ENCODE measurements around the gene ASCC1. TPM values are rescaled to one million over a fixed set of nuclear protein-coding genes. Genes with fewer than 3 reads are reported as not detected.

The ASCC1 gene
- 45.2 TPM for polyA plus RNA-seq (ENCODE audit: insufficient read length)
- long read RNA-seq, donor 1, partial matches to known transcripts = 123 of 261 reads
- long read RNA-seq, donor 1, other reads (novel, unspliced or antisense) = 135 of 261 reads
- long read RNA-seq, donor 2, partial matches to known transcripts = 178 of 344 reads
- long read RNA-seq, donor 2, other reads (novel, unspliced or antisense) = 162 of 344 reads
- long read RNA-seq, donor 3, transcript ASCC1-202 (10 exons, 2,002 nt) = major isoform, 8 of 183 reads
- long read RNA-seq, donor 3, partial matches to known transcripts = 74 of 183 reads
- long read RNA-seq, donor 3, other reads (novel, unspliced or antisense) = 101 of 183 reads
- long read RNA-seq, donor 4, partial matches to known transcripts = 54 of 63 reads
- long read RNA-seq, donor 4, other reads (novel, unspliced or antisense) = 8 of 63 reads
- long read RNA-seq, donor 5, transcript ASCC1-202 (10 exons, 2,002 nt) = major isoform, 8 of 808 reads
- long read RNA-seq, donor 5, partial matches to known transcripts = 525 of 808 reads
- long read RNA-seq, donor 5, other reads (novel, unspliced or antisense) = 274 of 808 reads
- long read RNA-seq, donor 6, partial matches to known transcripts = 277 of 388 reads
- long read RNA-seq, donor 6, other reads (novel, unspliced or antisense) = 109 of 388 reads
- long read RNA-seq, donor 7, transcript ASCC1-202 (10 exons, 2,002 nt) = major isoform, 7 of 268 reads
- long read RNA-seq, donor 7, partial matches to known transcripts = 61 of 268 reads
- long read RNA-seq, donor 7, other reads (novel, unspliced or antisense) = 199 of 268 reads
- long read RNA-seq, donor 8, partial matches to known transcripts = 142 of 202 reads
- long read RNA-seq, donor 8, other reads (novel, unspliced or antisense) = 59 of 202 reads

DNA sequence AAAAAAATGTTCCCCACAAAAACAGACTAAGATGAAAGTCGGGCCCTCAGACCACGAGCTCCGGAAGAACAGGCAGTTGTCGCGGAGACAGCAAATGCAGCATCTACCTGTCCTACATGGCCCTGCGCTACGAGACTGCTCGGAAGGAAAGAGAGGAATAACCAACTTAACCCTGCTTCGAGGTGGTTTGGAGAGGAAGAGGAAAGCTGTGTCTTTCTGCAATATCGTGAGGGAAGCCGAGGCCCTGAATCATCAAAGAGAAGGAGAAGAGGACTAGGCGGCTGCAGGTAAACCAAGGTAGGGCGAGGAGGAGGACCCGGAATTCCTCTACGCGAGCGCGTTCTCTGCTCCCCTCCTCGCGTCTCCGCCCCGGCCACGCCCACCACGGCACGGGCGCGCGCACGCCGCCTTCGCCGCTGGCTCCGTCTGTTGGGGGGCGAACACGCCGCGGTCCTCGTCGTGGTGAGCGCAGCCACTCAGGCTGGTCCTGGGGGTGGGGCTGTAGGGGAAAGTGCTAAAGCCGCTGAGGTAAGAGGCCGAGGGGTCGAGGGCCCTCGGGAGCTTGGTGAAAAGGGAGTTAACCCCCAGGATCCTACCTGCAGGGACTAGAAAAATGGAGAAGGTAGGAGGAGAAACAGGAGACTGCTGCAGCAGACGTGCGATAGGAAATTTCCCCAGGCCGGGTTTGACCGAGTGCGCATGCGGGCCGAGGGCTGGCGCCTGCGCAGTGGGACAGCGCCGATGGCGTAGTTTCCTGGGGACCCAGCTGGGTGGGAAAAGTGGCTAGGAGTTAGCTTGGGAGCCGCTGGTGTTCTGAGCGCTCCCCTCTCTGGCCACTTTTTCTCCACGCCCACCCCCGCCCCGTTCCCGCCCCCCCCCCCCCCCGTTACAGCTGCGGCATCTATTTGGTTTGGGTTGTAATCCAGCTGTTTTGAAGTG is at the start of gene ASCC1, which contains the start of gene ANAPC16:
TSS of gene ASCC1 (minus strand) at position 666 of the 939 bp plus-strand sequence. CDS start 2,978 bp downstream, outside the sequence.
TSS of gene ANAPC16 (plus strand) at position 402 of the 939 bp plus-strand sequence. CDS start 7,903 bp downstream, outside the sequence.
- peak; percentile 95 for DNase-seq

DNA sequence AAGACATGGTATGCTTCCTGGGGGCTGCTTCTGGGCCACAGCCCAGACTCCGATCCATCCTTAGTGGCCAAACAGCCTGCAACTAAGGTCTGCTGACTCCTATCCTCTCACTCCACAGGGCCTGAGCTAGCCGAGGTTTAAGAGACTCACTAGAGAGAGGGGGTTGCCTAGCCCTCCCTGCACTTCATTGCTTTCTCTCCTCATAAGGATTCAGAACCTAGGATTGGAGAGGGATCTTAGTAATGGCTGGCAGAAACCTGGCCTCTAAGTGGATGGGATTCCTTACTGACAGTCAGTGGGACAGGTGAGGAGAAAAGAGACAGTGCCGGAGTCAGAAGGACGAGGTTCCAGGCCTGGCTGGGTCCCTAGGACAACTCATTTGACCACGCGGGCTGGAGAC is 49.4 kb upstream of the ASCC1 start:
- no peak for DNase-seq

DNA sequence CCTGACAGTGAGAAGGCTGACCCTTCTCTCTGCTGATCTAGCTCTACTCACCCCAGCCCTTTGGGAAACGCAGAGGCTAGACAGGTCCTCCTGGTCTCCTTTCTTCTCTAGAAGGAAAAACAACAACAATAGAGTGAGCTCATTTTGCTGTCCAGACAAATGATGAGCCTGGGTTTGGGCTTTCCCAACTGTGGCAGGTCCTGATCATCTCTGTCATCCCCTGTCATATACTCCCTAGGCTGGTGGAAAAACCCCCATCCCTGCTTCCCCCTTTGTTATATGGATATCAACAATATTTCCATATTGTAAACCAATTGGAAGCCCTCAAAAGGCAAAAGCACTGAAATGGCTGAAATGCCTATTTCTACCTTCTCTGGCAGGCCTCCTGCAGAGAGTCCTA is 48.5 kb upstream of the ASCC1 start:
- no peak for DNase-seq

GRCh38 chr10:72263613-72264241 is 47.7 kb upstream of the ASCC1 start:
- DNase-seq = no peak

DNA sequence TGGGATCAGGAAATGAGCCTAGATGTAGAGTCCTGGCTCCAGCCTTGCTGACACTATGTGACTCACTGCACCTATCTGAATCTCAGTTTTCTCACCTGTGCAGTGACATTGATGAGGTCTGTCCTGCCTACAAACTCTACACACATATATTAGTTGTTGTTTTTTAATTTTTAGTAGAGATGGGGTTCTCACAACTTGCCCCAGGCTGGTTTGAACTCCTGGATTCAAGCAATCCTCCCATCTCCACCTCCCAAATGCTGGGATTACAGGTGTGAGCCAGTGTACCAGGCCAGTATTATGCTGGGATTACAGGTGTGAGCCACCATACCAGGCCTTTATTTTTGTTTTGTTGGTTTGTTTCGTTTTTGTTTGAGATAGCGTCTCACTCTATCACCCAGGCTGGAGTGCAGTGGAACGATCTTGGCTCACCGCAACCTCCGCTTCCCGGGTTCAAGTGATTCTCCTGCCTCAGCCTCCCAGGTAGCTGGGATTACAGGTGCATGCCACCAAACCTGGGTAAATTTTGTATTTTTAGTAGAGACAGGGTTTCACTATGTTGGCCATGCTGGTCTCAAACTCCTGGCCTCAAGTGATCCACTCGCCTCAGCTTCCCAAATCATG is 45.8 kb upstream of the ASCC1 start:
- DNase-seq = no peak

DNA sequence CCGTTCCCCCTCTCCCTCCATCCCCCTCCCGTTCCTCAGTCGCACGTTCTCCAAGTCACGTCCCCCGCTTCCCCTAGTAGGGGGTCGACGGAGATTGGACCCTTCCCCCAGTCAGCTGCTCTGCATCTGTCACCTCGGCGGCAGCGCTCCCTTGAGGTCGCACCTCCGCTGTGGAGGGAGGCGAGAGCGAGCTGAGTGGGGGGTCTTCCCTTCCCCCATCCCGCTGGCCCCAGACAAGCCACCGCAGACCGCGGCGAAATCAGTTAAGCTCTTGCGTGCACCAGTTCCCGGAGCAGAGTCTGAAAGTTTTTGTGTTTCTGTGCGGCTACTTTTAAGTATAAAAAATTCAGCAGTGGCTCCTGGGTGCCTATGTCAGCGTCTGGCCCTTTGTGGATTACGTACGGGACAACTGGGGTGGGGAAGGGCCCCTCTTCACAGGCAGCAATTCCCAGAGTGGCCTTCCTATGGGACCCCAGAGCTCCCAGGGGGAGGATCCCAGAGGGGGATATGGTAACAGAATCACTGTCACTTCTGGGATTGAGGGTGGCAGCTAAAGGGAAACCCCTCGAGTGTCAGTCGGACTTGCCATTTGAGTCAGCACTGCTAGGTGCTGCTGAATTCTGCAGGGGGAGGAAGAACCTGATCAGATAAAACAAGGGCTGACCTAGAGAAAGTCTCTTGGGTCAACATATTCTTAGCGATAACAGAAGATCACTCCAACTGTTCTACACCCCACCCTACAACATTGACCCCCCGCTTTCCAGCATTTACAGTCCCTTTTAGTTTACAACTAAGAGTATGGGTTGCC is 45.1 kb upstream of the ASCC1 start:
- DNase-seq = no peak

DNA sequence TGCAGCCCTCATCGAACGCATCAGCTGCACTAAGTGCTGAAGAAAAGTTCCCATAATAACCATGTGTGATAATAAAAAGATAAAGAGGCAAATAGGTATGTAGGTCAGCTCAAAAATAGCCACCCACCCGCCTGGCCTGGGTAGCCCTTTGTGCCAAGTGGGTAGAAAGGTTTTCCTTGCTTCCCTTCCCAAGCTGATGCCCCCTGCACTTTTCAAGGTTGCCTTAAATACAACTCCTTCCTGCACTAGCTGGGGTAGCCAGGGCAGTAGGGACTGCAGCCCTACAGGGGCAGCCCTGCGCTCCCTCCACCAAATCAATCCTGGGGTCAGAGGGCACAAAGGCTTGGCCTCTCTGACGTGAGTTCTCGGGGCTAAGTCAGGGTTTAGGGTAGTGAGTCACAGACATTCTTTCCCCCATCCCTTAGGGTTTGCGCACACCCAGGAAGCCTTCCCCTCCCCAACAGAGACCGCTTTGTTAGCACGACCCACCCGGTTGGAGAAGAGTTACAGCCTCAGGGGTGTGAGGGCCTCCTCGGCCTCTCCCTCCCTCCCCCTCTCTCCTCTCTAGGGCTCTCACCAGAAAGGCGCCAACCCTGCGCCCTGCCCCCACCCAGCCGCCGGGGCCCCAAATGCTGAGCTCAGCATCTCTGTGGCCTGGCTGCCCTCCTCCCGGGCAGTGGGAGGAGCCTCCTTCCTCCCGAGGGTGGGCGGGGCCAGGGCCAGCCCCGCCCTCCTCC is 44.3 kb upstream of the ASCC1 start:
- DNase-seq = peak; percentile 95

- DNase-seq = peak; percentile 54
These were observed 43.6 kb upstream of the ASCC1 start for GRCh38 chr10:72259491-72260238.

DNA sequence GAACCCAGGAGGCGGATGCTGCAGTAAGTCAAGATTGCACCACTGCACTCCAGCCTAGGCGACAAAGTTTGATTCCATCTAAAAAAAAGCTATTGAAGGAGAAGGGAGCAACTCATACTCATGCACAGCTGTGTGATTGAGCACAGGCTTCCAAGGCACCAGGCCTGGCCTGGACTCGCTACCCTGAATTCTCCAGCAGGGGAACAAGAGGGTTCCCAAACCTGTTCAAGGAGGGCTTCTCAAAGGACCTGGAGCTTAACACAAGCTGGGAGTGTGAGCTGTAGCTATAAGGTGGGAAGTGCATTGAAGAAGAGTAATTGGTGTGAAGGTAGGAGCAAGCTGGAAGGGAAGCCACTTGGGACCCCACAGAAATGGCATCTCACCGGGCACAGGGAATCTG is 42.5 kb upstream of the ASCC1 start:
- DNase-seq = no peak

DNA sequence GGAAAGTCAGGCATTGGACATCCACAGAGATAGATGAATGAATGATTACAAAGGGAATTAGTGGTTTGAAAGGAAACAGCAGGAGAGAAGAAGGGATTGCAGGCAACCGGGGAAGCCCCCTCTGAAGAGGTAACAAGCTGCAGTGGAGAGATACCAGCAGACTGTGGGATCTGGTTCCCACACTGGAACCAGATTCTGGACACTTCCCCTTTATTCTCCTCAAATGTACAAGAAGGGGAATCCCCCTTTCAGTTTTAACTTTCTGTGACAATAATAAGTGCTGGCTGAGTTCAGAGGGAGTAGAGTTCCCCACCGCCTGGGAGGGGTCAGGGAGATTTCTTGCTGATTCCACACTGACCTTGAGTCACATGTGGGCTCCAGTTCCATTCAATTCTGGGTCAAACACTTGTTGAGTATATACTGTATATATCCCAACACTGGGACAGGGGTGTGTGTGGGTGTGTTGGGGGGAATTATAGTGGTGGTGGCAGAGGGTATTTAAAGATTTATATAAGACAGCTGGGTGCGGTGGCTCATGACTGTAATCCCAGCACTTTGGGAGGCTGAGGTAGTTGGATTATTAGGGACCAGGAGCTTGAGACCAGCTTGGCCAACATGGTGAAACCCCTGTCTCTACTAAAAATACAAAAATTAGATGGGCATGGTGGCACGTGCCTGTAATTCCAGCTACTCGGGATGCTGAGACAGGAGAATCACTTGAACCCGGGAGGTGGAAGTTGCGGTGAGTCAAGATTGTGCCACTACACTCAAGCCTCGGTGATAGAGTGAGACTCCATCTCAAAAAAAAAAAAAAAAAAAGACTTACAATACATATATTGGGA is 41.2 kb upstream of the ASCC1 start:
- DNase-seq = no peak

- DNase-seq = no peak
These were observed 40.1 kb upstream of the ASCC1 start for GRCh38 chr10:72255977-72256729.

DNA sequence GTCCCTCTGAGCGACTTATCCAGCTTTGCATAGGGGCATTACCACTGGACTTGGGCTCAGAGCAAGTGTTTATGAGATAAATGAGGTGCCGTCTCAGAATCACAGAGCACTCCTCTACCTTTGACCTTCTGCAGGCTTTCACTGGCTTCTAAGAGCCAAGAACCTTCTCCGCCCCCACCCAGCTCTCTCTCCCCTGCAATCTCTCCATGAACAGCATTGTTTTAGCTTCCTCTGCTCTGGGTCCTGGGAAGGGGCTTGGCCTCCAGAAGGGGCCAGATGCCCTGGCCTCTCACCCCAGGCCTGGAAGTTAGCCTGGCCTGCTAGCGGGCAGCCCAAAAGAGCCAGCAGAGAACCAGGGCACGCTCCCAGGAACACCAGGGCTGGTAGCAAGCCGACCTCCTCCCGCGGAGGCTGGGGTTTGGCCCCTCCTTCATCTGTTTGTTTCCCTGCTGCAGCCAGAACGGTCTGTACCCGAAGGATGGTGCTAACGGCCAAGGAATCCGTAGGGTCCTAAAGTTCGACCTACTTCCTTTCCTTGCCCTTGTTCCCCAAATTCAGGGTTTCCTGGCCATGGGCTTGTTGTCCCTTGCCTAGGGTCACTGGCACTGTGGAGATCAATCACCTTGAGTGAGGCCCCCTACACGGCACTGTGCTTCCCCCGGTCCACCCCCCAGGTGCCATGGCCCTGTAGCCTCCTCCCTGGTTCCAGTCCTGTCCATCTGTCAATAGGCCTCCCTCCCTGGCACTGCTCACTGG is 38.9 kb upstream of the ASCC1 start:
- DNase-seq = peak; percentile 71

- no peak for DNase-seq
These were observed 37.5 kb upstream of the ASCC1 start for GRCh38 chr10:72253578-72253977.

DNA sequence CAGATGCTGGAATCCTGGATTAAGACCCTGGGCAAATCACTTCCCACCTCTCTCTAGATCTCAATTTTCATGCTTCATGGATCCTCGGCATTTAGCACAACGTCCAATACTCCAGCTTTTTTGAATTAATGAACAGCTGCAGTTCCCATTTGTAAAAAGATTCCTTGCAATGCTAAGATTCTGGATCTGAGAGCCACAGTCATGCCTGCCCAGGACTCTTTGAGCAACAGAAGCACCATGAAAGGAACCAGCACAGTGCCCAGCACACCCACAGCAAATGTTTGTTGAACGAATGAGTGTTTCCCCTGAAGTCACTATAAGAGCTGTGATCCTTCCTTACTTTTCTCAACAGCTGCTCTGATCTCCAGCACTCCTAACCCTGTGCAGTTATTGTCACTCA is 36.9 kb upstream of the ASCC1 start:
- DNase-seq = no peak

DNA sequence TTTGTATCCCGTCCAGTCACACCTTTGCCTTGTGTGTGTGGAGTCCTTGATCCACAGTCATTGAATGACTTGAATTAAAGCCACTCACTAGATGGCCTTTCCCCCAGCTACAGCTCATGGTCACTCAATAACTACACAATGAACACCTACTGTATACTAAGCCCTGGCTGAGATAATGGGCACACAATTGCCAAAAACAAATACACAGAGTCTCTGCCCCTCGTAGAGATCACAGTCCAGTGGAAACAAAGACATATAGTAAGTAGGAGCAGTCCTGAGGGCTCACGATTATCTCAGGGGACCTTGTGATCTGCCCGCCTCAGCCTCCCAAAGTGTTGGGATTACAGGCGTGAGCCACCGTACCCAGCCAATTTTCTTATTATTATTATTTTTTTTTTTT is 35.6 kb upstream of the ASCC1 start:
- no peak for DNase-seq

DNA sequence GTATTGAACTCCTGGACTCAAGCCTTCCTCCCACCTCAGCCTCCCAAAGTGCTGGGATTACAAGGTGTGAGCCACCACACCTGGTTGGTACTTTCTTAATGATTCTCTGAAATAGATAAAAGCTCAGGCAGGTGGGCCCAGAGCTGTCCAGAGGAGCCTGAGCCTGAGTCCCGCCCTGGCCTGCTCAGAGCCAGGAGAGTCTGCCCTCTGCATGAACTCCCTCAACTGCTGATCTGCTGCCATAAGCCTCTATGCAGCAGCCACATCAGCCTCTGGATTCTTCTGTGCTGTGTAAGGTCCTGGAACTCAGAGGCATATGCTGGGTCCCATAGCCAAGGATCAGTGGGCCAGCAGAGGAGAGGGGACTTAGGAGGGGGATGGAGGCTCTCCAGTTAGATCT is 34.6 kb upstream of the ASCC1 start:
- DNase-seq = no peak

Data from left kidney (tissue), 8 donors.